Ovary (tissue), 3 donors: ENCODE data around the gene FRY.

ENCODE experiments used
- POLR2A ChIP-seq: fragments of 450-650 bp; IDR thresholded peaks from one replicate; pipeline ENCODE4 v1.6.1; 2017; ENCODE audit warnings: antibody characterized with exemption, mild to moderate bottlenecking, moderate library complexity
- TF ChIP-seq, protein P1 (sequence below), 3 donors: fragments of 450-650 bp in 2 of 3; fragments of 200-600 bp in 1 of 3; IDR thresholded peaks; one replicate each; pipeline versions ENCODE4 v1.5.1 to v1.8.0; 2016 to 2022; ENCODE audit warnings: antibody characterized with exemption in 3 of 3, mild to moderate bottlenecking in 1 of 3
- donor health status: DM: no; HTN: no; CAD: no.

DNA sequence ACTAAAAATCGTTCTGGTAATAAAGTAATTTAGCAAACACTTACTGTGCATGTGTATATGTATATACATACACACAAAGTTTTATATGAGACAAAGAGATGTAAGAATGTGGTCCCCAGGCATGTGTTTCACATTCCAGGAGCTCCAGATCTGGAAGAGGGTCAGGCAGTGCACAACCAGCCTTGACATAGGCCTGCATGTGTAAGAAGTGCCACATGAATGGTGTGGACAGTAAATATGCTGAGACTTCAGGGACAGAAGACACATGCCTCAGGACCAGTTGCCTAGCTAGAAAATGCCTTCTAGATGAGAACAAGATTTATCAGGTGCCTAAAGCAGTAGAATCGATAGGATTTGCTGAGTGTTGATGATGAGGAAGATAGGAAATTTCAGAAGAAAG lies 76.4 kb downstream of the FRY start:
- TF ChIP-seq, protein P1, sequence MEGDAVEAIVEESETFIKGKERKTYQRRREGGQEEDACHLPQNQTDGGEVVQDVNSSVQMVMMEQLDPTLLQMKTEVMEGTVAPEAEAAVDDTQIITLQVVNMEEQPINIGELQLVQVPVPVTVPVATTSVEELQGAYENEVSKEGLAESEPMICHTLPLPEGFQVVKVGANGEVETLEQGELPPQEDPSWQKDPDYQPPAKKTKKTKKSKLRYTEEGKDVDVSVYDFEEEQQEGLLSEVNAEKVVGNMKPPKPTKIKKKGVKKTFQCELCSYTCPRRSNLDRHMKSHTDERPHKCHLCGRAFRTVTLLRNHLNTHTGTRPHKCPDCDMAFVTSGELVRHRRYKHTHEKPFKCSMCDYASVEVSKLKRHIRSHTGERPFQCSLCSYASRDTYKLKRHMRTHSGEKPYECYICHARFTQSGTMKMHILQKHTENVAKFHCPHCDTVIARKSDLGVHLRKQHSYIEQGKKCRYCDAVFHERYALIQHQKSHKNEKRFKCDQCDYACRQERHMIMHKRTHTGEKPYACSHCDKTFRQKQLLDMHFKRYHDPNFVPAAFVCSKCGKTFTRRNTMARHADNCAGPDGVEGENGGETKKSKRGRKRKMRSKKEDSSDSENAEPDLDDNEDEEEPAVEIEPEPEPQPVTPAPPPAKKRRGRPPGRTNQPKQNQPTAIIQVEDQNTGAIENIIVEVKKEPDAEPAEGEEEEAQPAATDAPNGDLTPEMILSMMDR (IDR thresholded peaks at IDR 0.05), result no peak
- TF ChIP-seq POLR2A, result no peak
